H9 (cell line): Measurements from ENCODE around the gene EFCAB6. TPM values are rescaled to one million over a fixed set of nuclear protein-coding genes. Genes with fewer than 3 reads are reported as not detected.

Experiments
- DNase-seq: peaks from one replicate; pipeline ENCODE4 v3.0.0-alpha.2; 2017
- H2AFZ ChIP-seq: one replicate; pipeline ENCODE4 v1.6.1; 2013; ENCODE audit warnings: mild to moderate bottlenecking, low read length, control low read depth, moderate library complexity
- H2AK5ac ChIP-seq: 2 replicates; pipeline ENCODE4 v1.6.1; 2013; ENCODE audit warnings: low read length, control low read depth, mixed read lengths; ENCODE audit not compliant: insufficient read length
- H2BK120ac ChIP-seq: one replicate; pipeline ENCODE4 v1.6.1; 2013; ENCODE audit warnings: low read depth, mild to moderate bottlenecking, low read length, control low read depth, inconsistent platforms; ENCODE audit not compliant: poor library complexity, severe bottlenecking
- H2BK12ac ChIP-seq: 2 replicates; pipeline ENCODE4 v1.6.1; 2013; ENCODE audit warnings: low read length, control low read depth, mixed read lengths, low read depth; ENCODE audit not compliant: insufficient read length
- H2BK15ac ChIP-seq: 2 replicates; pipeline ENCODE4 v1.6.1; 2013; ENCODE audit warnings: low read depth, low read length, control low read depth
- H2BK20ac ChIP-seq: one replicate; pipeline ENCODE4 v1.6.1; 2013; ENCODE audit warnings: low read depth, mild to moderate bottlenecking, low read length, control low read depth, inconsistent platforms; ENCODE audit not compliant: poor library complexity, severe bottlenecking
- H2BK5ac ChIP-seq: 2 replicates; pipeline ENCODE4 v1.6.1; 2013; ENCODE audit warnings: low read length, control low read depth, mixed read lengths; ENCODE audit not compliant: insufficient read length
- H3K14ac ChIP-seq: 2 replicates; pipeline ENCODE4 v1.6.1; 2013; ENCODE audit warnings: low read length, control low read depth; ENCODE audit not compliant: insufficient read depth
- H3K18ac ChIP-seq: 2 replicates; pipeline ENCODE4 v1.6.1; 2013; ENCODE audit warnings: low read depth, mild to moderate bottlenecking, mixed read lengths, low read length, control low read depth; ENCODE audit not compliant: insufficient read length
- H3K23ac ChIP-seq: 2 replicates; pipeline ENCODE4 v1.6.1; 2013; ENCODE audit warnings: low read length, control low read depth, mixed read lengths, low read depth; ENCODE audit not compliant: insufficient read length
- H3K23me2 ChIP-seq: 2 replicates; pipeline ENCODE4 v1.6.1; 2013; ENCODE audit warnings: low read depth, mild to moderate bottlenecking, mixed read lengths, low read length, control low read depth; ENCODE audit not compliant: insufficient read length, poor library complexity, severe bottlenecking
- H3K27ac ChIP-seq: 2 replicates; pipeline ENCODE4 v1.5.1; 2013; ENCODE audit warnings: low read length, control low read depth, mixed read lengths, low read depth; ENCODE audit not compliant: insufficient read length
- H3K27me3 ChIP-seq: 2 replicates; pipeline ENCODE4 v1.6.1; 2013; ENCODE audit warnings: low read length, control low read depth, inconsistent platforms; ENCODE audit not compliant: insufficient read depth
- H3K4ac ChIP-seq: 2 replicates; pipeline ENCODE4 v1.6.1; 2013; ENCODE audit warnings: low read depth, mild to moderate bottlenecking, control low read depth, inconsistent platforms, low read length, moderate library complexity
- H3K4me1 ChIP-seq: 2 replicates; pipeline ENCODE4 v1.6.1; 2013; ENCODE audit warnings: low read length, control low read depth, inconsistent platforms; ENCODE audit not compliant: insufficient read depth
- H3K4me2 ChIP-seq: 2 replicates; pipeline ENCODE4 v1.6.1; 2013; ENCODE audit warnings: low read length, control low read depth, mixed read lengths; ENCODE audit not compliant: insufficient read length, insufficient read depth
- H3K56ac ChIP-seq: 2 replicates; pipeline ENCODE4 v1.6.1; 2013; ENCODE audit warnings: low read depth, mild to moderate bottlenecking, mixed read lengths, low read length, control low read depth; ENCODE audit not compliant: insufficient read length
- H3K79me1 ChIP-seq: 2 replicates; pipeline ENCODE4 v1.6.1; 2013; ENCODE audit warnings: low read depth, mild to moderate bottlenecking, moderate library complexity, low read length, control low read depth, inconsistent platforms; ENCODE audit not compliant: insufficient read depth, poor library complexity, severe bottlenecking
- H3K79me2 ChIP-seq: 2 replicates; pipeline ENCODE4 v1.6.1; 2013; ENCODE audit warnings: low read length, control low read depth, inconsistent platforms; ENCODE audit not compliant: insufficient read depth
- H3K9ac ChIP-seq: 2 replicates; pipeline ENCODE4 v1.6.1; 2013; ENCODE audit warnings: low read length, control low read depth, mixed read lengths; ENCODE audit not compliant: insufficient read length; ENCODE audit errors: extremely low read depth
- H3K9me3 ChIP-seq: one replicate; pipeline ENCODE4 v1.6.1; 2013; ENCODE audit warnings: low read depth, low read length, inconsistent platforms; ENCODE audit not compliant: control insufficient read depth
- H3T11ph ChIP-seq: one replicate; pipeline ENCODE4 v1.6.1; 2013; ENCODE audit warnings: mild to moderate bottlenecking, low read length, control low read depth, inconsistent platforms
- H4K20me1 ChIP-seq: one replicate; pipeline ENCODE4 v1.6.1; 2013; ENCODE audit not compliant: control insufficient read depth, insufficient read length, insufficient read depth
- H4K5ac ChIP-seq: 2 replicates; pipeline ENCODE4 v1.6.1; 2013; ENCODE audit warnings: low read depth, mild to moderate bottlenecking, mixed read lengths, low read length, control low read depth; ENCODE audit not compliant: insufficient read length
- H4K8ac ChIP-seq: replicated peaks from 2 replicates; pipeline ENCODE4 v1.6.1; 2013; ENCODE audit warnings: low read length, control low read depth, mixed read lengths, low read depth; ENCODE audit not compliant: insufficient read length
- H4K91ac ChIP-seq: 2 replicates; pipeline ENCODE4 v1.6.1; 2013; ENCODE audit warnings: low read depth, mild to moderate bottlenecking, moderate library complexity, mixed read lengths, low read length, control low read depth; ENCODE audit not compliant: insufficient read length
- H3K27ac Mint-ChIP-seq, 3 experiments: 2 replicates in 2 of 3; 3 replicates in 1 of 3; pipeline ENCODE4 v1.8.0; 2020 to 2021; ENCODE audit warnings: mixed read lengths in 3 of 3, mild to moderate bottlenecking in 1 of 3, moderate library complexity in 1 of 3
- H3K27me3 Mint-ChIP-seq: 2 replicates; pipeline ENCODE4 v1.8.0; 2021; ENCODE audit warnings: low read depth, mild to moderate bottlenecking, moderate library complexity, mixed read lengths
- H3K36me3 Mint-ChIP-seq, 3 experiments: 2 replicates in 2 of 3; 3 replicates in 1 of 3; pipeline ENCODE4 v1.8.0; 2020 to 2021; ENCODE audit warnings: low read depth in 3 of 3, mixed read lengths in 3 of 3; ENCODE audit not compliant: insufficient read depth in 1 of 3
- H3K4me1 Mint-ChIP-seq, 2 experiments: 2 replicates each; pipeline ENCODE4 v1.8.0; 2020; ENCODE audit warnings: mixed read lengths in 2 of 2
- H3K4me3 Mint-ChIP-seq, 2 experiments: 2 replicates in 1 of 2; 3 replicates in 1 of 2; pipeline ENCODE4 v1.8.0; 2020 to 2021; ENCODE audit warnings: mild to moderate bottlenecking in 2 of 2, mixed read lengths in 2 of 2, moderate library complexity in 1 of 2
- H3K9me3 Mint-ChIP-seq, 2 experiments: 2 replicates in 1 of 2; 3 replicates in 1 of 2; pipeline ENCODE4 v1.8.0; 2020; ENCODE audit warnings: mild to moderate bottlenecking in 2 of 2, mixed read lengths in 2 of 2, moderate library complexity in 1 of 2
- CTCF ChIP-seq: fragments of 200-600 bp; sonication (generic); conservative IDR thresholded peaks from 3 replicates; pipeline ENCODE4 v1.8.0; 2021; ENCODE audit warnings: antibody characterized with exemption, mild to moderate bottlenecking
- WGBS: extraction: QIAGEN DNeasy Blood & Tissue Kit; methylation state at CpG from one replicate; pipeline ENCODE4 v1.1.7; 2013; ENCODE audit warnings: missing lambda C conversion rate, low lambda C conversion rate, mixed read lengths; ENCODE audit not compliant: insufficient read length; ENCODE audit errors: extremely low coverage; 5-methylcytosine and 5-hydroxymethylcytosine counted together
- total RNA-seq: library from RNA; stranded (reverse); gene quantifications from 2 replicates; pipeline ENCODE4 v1.2.1, GENCODE V29; 2021

EFCAB6 gene
- total RNA-seq, 1 experiment from 2014 or later, result 0.31 TPM

DNA sequence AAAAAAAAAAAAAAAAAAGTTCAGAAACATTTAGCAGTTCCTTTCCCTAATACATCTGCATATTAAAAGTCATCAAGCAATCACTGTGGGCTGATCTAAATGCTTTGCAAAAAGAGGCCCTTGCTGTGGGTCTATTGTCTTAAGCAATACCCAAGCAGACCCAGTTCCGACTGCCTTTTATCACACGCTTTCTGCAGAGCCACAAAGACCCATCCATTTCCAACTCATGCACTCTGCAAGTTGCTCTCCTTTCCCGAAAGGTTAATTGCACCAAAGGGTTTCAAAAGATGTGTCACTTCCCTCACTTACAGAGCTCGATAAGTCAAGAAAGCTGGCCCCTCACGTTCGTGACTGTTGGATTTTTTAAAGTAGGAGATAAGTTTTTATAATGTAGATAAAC is 261.4 kb downstream of the EFCAB6 start:
- Histone ChIP-seq H2AFZ (no peak overlapping the region), H3K4me1 (no peaks in the 10 kb centered on the region; the same call in 1 of the 2 replicates), H3K18ac (no peak overlapping the region), H2AK5ac (no peak overlapping the region), H3K9ac (no peak overlapping the region), H3K27me3 (no peaks in the 10 kb centered on the region), H2BK120ac (no peak overlapping the region), H3K27ac (no peak overlapping the region), H2BK5ac (no peak overlapping the region), H3T11ph (no peak overlapping the region), H3K56ac (no peak overlapping the region), H3K79me2 (no peaks in the 10 kb centered on the region), H3K79me1 (no peaks in the 10 kb centered on the region), H4K8ac (no peak overlapping the region), H3K4ac (no peak overlapping the region), H2BK12ac (no peak overlapping the region), H3K23ac (no peak overlapping the region), H4K91ac (no peak overlapping the region), H3K9me3 (peaks cover 6% of the 10 kb centered on the region), H3K14ac (no peak overlapping the region), H3K4me2 (no peak overlapping the region), H2BK15ac (no peak overlapping the region), H3K23me2 (no peaks in the 10 kb centered on the region), H2BK20ac (no peak overlapping the region), H4K20me1 (no peaks in the 10 kb centered on the region), H4K5ac (no peak overlapping the region)
- WGBS, result no CpG with 5 or more reads among the region's 6 CpGs
- no peak for DNase-seq
- Mint-ChIP-seq H3K27ac (peak overlapping the region in 1 of 3 experiments; percentile 33; a peak in 1 of 7 replicates), H3K9me3 (peaks cover 20 to 27% of the 10 kb centered on the region in 2 experiments), H3K36me3 (peaks cover 2 to 5% (median 4%) of the 10 kb centered on the region in 3 experiments; a peak in 5 of 7 replicates), H3K4me1 (peaks cover 8 to 11% of the 10 kb centered on the region in 2 experiments), H3K4me3 (no peak overlapping the region), H3K27me3 (peaks cover 2% of the 10 kb centered on the region)
- TF ChIP-seq CTCF, result no peak
